NCI-H345 treated with DMSO at 0.1 percent for 48 hours (cell line): ENCODE measurements around the gene SPANXC.
"Not testable (repeated sequence)": the region's sequence is repeated elsewhere in the genome, so short reads cannot be mapped to it uniquely, and the experiment has no call there.

Source experiments
- DNase-seq: peaks from one replicate; lab custom pipeline; 2025; ENCODE audit not compliant: unreplicated experiment; lab: John Stamatoyannopoulos, UW

Gene SPANXC

GRCh38 chrX:141242417-141242816 lies at the start of gene SPANXC:
Gene SPANXC (minus strand): TSS chrX:141242517. CDS start chrX:141242457, 60 bp downstream.
- DNase-seq = not testable (repeated sequence)

- DNase-seq = no peak
These were observed 37.2 kb upstream of the SPANXC start for GRCh38 chrX:141279476-141279875.

GRCh38 chrX:141278306-141278705 lies 36.0 kb upstream of the SPANXC start:
- DNase-seq = peak; percentile 0

GRCh38 chrX:141258080-141258479 lies 15.8 kb upstream of the SPANXC start:
- no peak for DNase-seq

GRCh38 chrX:141221611-141222010 lies 20.7 kb downstream of the SPANXC start:
- no peak for DNase-seq

- no peak for DNase-seq
These were observed 21.8 kb downstream of the SPANXC start for GRCh38 chrX:141220342-141221008.

GRCh38 chrX:141214196-141214595 lies 28.1 kb downstream of the SPANXC start:
- DNase-seq = no peak

GRCh38 chrX:141201962-141202361 lies 40.4 kb downstream of the SPANXC start:
- no peak for DNase-seq
